CD4-positive, alpha-beta T cell treated with Interleukin-2 at 100 ng/mL for 4 hours (primary cell): ENCODE measurements around the gene CTNNB1.

ENCODE experiments used
- DNase-seq: peaks from one replicate; pipeline ENCODE4 v3.0.0-alpha.2; 2020; ENCODE audit warnings: low spot score

CTNNB1 gene

GRCh38 chr3:41220906-41221677 lies 21.8 kb downstream of the CTNNB1 start:
- DNase-seq = no peak

GRCh38 chr3:41222012-41222411 lies 22.7 kb downstream of the CTNNB1 start:
- DNase-seq = no peak

GRCh38 chr3:41222501-41222900 lies 23.2 kb downstream of the CTNNB1 start:
- no peak for DNase-seq

GRCh38 chr3:41223078-41223477 lies 23.8 kb downstream of the CTNNB1 start:
- no peak for DNase-seq

GRCh38 chr3:41223691-41224090 lies 24.4 kb downstream of the CTNNB1 start:
- no peak for DNase-seq

GRCh38 chr3:41224120-41224806 lies 25.0 kb downstream of the CTNNB1 start:
- no peak for DNase-seq

- DNase-seq = no peak
These were observed 35.8 kb downstream of the CTNNB1 start for GRCh38 chr3:41234823-41235721.

GRCh38 chr3:41236228-41236627 lies 36.9 kb downstream of the CTNNB1 start:
- no peak for DNase-seq

GRCh38 chr3:41237907-41238306 lies 38.6 kb downstream of the CTNNB1 start:
- no peak for DNase-seq

- DNase-seq = no peak
These were observed 40.3 kb downstream of the CTNNB1 start for GRCh38 chr3:41239587-41239986.

GRCh38 chr3:41241161-41241560 lies 41.9 kb downstream of the CTNNB1 start:
- no peak for DNase-seq

GRCh38 chr3:41241800-41242571 lies 42.7 kb downstream of the CTNNB1 start:
- no peak for DNase-seq

GRCh38 chr3:41243183-41243582 lies 43.9 kb downstream of the CTNNB1 start:
- DNase-seq = no peak

- no peak for DNase-seq
These were observed 45.5 kb downstream of the CTNNB1 start for GRCh38 chr3:41244620-41245336.

GRCh38 chr3:41247055-41248004 lies 48.0 kb downstream of the CTNNB1 start:
- no peak for DNase-seq

- no peak for DNase-seq
These were observed 49.2 kb downstream of the CTNNB1 start for GRCh38 chr3:41248525-41248924.

- DNase-seq = no peak
These were observed 50.0 kb downstream of the CTNNB1 start for GRCh38 chr3:41249318-41249717.

GRCh38 chr3:41250825-41251224 lies 51.5 kb downstream of the CTNNB1 start:
- no peak for DNase-seq

- no peak for DNase-seq
These were observed 52.3 kb downstream of the CTNNB1 start for GRCh38 chr3:41251593-41251992.

- DNase-seq = no peak
These were observed 59.0 kb downstream of the CTNNB1 start for GRCh38 chr3:41258239-41258800.
